Glomerular endothelial cell (primary cell): Measurements from ENCODE around the gene UBAC1. TPM values are rescaled to one million over a fixed set of nuclear protein-coding genes. Genes with fewer than 3 reads are reported as not detected.

Experiments used
- DNase-seq: peaks from one replicate; pipeline ENCODE4 v3.0.0-alpha.2; 2011; ENCODE audit warnings: low read depth, low spot score; ENCODE audit errors: extremely low read depth
- total RNA-seq: library from RNA; depleted of rRNA; stranded (reverse); fragments of >200 nt; gene quantifications from 2 replicates; pipeline ENCODE4 v1.2.3, GENCODE V29; 2015

Gene UBAC1, protein sequence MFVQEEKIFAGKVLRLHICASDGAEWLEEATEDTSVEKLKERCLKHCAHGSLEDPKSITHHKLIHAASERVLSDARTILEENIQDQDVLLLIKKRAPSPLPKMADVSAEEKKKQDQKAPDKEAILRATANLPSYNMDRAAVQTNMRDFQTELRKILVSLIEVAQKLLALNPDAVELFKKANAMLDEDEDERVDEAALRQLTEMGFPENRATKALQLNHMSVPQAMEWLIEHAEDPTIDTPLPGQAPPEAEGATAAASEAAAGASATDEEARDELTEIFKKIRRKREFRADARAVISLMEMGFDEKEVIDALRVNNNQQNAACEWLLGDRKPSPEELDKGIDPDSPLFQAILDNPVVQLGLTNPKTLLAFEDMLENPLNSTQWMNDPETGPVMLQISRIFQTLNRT
- total RNA-seq = 48.9 and 57.8 TPM in 2 replicates

DNA sequence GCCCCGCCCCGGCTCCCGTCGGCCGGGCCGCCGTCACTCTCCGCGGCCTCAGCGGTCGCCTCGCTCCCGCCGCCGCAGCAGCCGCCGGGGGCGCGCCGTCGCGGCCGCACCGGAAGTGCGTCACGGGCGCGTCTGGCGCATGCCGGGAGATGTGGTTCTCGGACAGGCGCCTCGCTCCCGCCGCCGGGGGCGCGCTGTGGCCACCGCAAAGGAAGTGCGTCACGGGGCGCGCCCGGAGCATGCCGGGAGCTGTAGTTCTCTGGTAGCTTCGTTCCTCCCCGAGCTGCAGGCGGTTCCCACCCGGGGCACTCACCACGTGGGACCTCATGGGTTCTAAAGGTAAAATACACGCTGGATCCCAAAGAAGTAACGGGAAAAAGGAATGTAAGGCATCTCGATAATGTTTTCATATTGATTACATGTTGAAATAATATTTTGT, at the start of gene UBAC1:
Gene UBAC1 (minus strand): TSS at position 97 of the 439 bp plus-strand sequence. CDS start 211 bp downstream, outside the sequence.
- peak; percentile 36 for DNase-seq

DNA sequence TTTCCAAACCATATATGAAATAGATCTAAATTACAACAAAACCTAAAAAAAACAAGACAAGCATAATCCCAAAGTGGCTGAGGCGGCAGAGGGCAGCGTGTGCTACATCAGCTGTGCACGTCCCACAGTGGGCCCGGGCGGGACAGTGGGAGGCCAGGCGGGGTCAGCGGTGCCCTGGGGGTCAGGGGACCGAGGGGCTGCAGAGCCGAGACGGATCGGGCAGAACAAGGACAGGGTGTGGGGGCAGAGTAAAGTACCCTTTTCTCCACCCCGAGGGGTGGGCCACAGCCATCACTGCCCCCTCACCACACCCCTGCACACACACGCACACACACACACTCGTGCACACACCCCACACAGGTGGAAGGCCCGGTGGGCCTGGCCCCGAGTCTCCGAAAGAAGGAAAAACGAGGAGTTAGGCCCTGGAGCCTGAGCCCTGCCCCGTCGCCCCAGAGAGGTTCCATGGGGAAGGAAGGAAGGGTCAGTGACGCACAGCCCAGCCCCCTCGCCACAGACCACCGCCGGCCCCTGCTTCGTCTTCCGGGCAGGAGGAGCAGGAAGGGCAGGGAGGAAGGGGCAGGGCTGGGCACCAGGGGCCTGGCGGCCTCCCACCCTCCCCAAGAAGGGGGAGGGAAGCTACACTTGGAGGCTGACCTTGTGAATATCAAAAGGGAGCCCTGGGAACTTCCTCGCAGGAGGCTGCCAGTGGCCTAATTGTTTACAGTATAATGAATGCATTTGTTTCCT, 49.6 kb upstream of the UBAC1 start:
- DNase-seq = no peak

DNA sequence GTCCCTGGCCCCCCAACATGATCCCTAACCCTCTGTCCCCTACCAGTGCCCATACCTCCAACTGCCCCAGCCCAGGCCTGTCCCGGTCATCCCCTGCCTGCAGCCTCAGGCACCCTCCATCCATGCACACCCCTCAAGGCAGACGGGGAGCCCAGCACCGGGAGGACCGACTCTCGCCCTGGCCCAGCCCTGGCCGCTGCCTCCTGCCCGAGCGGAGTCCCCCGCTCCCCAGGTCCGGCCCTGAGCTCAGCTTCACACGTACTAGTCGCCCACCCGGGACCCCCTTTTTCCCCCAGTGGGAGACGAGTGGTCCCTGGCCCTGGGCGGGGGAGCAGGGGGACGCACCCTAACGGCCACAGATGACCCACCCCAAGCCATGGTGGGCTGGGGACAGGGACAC, 49.0 kb upstream of the UBAC1 start:
- DNase-seq = no peak

DNA sequence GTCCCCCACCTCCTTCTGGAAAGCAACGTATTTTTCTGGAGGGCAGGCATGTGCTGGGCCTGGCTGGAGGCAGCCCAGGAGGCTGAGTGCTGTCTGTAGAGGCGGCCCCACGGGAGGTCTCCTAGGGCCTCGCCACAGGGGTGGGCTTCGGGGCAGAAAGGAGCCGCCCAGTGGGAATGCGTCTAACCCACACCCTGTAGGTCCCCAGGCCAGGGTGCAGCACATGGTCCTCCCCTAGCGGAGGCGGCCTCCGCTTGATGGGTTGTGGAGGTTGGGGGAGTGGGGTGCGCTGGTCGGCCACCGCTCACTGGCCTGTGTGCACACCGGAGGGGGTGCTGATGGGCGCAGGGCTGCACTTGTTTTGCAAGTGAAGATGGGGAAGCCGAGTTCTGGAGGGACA, 48.3 kb upstream of the UBAC1 start:
- no peak for DNase-seq

DNA sequence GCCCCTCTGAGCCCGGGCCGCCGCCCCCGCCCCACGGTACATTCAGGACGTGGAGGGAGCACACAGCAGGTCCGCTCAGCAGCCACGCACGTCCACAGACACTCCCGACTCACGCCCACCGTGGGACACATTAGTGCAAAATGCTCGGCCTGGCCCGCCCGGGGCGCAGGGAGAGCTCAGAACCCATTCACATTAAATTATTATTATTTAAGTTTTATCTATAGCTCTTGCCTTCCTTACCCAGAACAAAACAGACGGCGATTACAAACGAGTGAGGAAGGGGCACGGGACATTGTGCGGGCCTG, 47.5 kb upstream of the UBAC1 start:
- no peak for DNase-seq

DNA sequence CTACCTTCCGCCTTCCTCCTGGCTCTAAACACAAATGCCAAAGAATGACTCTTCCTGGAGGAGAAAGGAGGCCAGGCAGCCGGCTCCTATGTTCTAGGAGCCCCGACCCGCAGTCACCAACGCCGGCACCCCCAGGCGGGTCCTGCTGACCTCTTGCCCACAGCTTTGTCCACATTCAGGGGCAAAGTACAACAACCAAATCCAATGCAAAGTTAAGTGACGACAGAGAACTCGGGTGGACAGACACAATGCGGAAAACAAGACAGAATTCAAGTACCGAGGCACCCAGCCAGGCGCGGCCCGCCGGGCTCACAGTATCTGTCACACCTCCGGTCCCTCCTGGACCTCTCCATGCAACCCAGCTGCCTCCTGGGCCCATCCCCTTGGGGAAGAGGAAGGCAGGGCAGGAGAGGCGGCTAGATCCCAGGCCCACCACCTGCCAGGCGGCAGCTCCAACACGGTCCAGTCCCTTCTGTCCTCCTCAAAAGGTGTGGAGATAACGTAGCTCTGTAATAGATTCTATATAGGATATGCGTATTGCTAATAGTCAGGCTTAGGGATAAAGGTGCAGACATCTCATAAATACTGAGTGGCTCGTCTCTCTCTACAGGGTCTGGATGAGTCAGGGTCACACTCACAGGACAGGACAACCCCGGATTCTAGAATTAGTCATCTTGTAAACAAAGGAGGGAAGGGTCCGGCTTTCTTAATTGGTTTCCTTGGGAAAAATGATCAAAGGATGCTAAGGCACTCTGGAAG, 46.9 kb upstream of the UBAC1 start:
- no peak for DNase-seq

DNA sequence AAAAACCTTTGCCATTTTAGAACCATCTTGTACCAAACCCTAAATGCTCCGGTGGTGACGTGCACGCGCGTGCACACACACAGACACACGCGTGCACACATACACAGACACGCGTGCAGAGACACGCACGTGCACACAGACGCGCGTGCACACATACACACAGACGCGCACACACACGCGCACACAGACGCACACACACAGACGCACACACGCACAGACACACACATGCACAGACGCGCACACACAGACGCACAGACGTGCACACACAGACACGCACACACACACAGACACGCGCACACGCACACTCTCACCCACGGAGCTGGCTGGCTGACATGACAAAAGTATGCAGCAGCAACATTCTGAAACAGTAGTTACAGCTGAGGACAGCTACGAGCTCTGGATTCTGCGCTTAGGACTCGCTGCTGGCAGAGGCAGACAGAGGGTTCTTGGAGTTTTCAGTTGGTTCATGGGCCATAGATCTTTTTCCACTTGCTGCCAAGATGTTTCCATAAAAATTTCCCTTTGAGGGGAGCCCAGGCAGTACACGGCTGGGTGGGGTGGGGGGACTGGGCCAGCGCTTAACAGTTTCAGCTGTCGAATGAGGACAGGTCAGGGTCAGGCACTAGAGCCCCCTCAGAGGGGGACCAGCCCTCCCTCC, 46.2 kb upstream of the UBAC1 start:
- no peak for DNase-seq

DNA sequence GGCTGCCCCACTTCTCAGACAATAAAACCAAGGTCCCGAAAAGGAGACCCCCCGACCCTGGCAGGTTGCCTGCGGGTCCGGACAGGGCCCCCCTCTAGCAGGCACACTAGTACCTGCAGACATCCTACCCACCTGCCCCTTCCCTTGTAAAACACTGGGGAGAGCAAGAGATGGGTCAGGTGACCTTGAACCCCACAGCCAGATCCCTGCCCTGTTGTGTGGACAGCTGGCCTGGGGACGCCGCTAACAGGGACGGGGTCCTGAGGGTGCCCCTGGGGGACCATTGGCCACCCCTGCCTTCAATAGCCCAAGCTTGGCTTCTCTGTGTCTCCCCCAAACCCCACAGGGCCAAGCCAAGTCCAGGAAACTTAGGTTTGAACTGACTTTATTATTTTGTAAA, 45.0 kb upstream of the UBAC1 start:
- no peak for DNase-seq

DNA sequence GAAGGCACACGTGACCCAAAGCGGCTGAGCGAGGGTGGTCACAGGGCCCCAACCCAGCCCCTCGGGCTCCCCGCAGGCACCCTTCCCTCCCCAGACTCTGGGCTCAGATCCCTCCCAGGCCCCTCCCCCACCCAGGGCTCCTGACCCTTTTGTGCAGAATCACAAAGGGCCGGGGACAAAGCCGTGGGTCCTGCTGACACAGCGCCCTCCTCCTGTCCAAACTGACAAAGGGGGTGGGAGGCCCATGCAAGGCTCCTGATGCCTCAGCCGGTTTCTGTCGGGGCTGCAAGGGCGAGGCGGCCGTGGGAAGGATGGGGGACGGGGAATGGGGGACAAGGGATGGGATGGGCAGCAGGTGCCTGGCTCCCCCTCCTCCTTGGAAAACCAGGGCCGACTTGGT, 43.5 kb upstream of the UBAC1 start:
- no peak for DNase-seq

DNA sequence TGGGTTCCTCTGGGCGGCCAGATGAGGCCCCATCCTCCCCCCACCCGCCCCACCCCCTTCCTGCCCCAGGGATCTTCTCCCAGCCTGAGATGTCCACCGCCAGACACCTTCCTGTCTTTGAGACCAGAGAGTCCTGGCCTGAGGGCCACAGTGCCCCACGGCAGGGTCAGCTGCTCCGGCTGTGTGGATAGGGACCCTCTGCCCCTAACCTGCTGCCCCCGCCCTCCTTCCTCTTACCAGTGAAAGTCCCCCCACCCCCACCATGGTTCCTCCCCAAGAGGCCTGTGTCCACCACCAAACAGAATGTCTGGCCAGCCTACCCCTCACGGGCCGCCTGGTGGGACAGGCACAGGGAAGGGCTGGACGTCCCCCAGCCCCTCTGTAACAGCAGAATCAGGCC, 43.0 kb upstream of the UBAC1 start:
- DNase-seq = no peak

DNA sequence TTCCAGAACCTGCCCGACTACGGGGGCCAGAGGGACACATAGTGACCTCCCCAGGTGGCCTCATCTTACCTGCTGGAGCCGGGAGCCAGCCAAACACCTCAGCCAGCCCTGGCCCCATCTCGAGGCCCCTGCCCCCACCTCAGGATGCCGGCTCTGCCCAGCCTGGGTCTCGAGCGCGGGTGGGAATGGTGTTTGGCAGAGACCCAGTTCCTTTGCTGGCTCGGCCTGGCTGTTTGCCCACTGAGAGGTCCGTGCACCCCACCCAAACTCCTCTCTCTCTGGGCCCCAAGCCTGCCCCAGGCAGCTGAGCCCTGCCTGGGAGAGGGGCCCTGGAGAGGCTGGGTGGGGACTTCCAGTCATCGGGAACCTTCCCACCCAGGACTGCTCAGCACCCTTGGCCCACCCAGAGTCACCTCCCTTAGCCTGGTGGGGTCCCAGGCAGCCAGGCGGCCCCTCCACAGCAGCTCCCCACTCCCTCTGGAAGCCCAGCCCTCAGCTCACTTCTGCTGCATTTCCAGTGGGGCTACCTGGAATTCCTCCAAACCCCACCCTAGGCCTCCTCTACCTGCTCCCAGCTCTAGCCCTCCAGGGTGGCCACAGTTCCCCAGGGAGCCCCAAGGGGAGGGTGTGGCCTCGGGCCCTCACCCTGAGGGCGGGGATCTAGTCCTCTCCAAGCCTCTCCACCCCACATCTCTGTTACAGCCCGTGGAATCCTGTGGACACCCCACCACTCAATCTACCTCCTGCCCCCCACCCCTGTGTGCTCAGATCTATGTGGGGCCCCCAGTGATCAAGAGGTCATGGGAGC, 42.4 kb upstream of the UBAC1 start:
- DNase-seq = no peak

DNA sequence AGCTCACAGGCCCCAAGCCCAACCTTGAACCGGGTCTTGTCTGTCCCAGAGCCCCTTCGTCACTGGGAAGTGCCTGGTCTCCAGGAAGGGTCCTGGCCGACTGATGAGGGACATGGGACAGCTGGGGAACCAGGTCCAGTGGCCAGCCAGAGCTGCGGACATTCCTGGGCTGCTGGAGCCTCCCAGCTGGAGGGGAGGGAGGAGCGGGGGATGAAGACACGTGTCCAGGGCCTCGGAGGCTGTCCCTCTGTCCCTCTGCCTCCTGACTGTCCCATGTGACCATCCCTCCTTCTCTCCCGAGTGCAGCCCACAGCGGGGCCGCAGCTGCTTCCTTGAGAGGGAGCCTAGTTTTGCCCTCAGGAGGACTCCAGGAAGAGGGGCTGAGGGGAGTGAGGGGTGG, 41.7 kb upstream of the UBAC1 start:
- DNase-seq = no peak

DNA sequence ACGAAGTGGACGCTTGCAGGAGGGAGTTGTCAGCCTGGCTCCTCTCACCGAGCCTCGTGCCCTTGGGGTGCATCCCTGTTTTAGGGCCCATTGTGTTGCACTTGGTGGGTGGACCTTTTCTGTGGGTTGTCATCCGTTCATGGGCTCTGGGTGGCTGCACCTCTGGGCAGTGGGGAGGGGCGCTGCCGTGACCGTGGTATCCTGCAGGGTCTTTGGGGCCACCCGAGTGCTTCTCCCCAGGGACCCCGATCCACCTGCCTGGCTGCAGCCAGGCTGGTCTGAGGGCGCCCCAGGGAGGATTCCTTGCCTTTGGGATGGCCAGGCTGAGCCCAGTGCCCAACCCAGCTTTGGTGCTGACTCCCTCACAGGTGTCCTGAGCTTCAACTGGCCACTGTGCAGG, 41.0 kb upstream of the UBAC1 start:
- DNase-seq = no peak

DNA sequence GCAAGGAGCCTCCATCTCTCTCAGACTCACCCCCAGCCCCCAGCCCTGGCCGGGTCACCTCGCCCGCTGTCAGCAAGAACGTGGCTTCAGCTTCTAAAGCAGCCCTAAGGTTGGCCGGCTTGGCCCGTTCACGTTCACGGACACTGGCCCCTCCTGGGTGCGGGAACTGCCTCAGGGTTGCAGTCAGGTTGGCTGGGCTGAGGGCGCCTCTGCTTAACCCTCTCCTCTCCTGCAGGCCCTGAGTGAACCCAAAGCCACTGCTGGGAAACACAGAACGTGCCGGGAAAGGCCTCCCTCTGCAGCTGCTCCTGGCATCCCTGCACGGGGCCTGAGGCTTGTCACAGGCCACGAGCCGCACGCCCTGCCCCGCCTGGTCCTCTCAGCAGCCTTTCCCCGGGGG, 40.1 kb upstream of the UBAC1 start:
- DNase-seq = no peak

DNA sequence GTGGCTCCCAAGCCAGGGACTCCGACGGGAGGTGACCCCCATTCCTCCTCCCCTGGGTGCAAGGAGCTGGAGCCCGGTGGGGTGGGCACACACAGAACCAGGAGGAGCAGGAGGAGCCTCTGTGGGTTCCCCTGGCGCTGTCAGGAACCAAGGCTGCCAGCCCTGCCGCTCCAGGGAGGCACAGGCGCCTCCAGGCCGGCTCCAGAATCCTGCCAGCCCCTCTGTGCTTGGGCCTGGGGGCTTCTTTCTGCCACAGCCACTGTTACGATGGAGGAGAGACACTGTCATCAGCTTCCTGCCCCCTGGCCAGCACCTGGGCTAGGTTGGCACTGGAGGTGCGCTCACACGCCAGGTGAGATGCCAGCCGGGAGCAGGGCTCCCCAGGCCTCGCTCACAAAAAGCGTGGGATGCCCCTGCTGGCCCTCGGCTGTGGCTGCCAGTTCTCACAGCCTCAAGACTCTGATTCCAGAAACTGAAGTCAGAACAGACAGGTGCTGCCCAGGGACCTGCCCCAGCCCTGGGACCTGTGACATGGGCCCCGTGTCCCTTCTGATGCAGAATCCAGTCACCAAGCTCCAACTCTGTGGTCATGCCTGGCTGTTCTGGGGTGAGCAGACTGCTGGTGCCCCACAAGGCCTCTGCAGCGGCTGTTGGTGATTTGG, 37.4 kb upstream of the UBAC1 start:
- DNase-seq = no peak

DNA sequence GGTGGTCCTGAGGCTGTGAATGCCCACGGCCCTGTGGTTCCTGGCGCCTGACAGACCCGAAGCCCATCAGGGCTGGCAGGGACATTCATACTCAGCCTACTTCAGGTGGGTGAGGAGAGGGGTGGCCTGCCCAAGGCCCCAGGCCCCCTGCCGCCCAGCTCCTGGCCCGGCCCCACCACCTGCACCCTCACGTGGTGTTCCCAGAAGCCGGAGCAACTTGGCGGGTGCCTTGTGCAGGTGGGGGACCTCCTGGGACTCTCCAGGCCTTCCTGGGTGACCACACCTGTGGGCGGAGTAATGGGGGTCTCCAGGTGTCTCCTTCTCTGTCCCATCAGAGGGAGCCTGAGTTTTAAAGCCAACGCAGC, 36.8 kb upstream of the UBAC1 start:
- no peak for DNase-seq

DNA sequence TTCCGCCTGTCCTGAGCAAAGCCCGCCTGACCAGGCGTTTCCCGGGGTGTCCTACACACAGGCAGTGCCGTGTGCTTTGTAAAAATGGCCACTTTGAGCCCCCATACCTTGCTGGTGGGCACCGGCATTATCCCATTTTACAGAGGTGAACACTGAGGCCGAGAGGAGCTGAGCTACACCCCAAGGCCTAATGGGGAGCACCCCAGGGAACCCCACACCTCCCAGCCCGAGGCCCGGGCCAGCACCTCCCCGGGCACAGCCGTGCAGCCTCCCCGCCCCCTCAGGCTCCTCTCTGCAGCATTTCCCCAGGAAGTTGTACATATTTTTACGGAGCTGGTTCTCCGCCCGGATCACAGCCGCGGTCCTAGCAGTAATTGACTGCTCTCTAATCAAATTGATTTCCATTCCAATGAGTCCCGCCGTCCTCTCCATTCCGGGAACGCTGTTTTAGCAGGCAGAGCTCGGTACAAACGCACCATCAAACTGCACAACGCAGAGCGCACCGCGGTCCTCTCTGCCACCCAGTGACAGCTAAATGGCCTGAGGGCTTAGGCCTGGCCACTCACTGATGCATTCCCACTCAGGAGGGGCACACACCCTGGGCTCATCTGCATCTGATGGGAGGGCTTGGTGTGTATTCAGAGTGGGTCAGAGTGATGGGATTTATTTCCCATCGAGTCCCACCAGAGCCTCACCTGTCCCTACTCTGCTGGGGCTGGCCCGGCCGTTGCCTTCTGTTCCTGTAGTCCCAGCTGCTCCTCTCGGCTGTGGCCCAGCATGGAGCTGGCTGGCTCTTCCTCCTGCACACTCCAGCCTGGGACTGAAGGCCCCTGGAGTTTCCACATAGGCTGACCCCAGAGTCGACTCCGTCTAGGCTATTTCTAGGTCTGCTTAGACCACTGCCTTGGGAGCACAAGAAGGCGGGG, 36.2 kb upstream of the UBAC1 start:
- no peak for DNase-seq

DNA sequence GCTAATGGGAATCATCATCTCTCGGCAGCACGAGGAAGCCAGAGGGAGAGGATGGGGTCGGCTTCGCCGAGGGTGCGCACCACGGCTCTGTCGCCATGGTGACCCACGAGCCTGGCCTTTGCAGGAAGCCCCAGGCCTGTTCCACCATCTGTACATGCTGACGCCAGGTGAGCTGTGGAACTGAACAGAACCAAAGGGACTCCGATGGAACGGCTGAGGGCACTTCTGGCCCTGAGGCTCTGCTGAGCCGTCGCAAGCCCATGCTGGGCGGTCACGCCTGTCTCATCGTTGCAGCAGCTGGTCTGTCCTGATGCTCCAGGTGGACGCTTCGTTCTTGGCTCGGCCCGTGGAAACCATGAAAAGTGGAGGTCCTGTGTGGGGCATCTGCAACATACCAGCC, 34.6 kb upstream of the UBAC1 start:
- no peak for DNase-seq
